ENCODE data around the gene PCDHGA11. TPM values are rescaled to one million over a fixed set of nuclear protein-coding genes. Genes with fewer than 3 reads are reported as not detected.
"Not testable (repeated sequence)": the region's sequence is repeated elsewhere in the genome, so short reads cannot be mapped to it uniquely, and the experiment has no call there.

The PCDHGA11 gene
- polyA plus RNA-seq, 1 donor: 1.4 TPM

DNA sequence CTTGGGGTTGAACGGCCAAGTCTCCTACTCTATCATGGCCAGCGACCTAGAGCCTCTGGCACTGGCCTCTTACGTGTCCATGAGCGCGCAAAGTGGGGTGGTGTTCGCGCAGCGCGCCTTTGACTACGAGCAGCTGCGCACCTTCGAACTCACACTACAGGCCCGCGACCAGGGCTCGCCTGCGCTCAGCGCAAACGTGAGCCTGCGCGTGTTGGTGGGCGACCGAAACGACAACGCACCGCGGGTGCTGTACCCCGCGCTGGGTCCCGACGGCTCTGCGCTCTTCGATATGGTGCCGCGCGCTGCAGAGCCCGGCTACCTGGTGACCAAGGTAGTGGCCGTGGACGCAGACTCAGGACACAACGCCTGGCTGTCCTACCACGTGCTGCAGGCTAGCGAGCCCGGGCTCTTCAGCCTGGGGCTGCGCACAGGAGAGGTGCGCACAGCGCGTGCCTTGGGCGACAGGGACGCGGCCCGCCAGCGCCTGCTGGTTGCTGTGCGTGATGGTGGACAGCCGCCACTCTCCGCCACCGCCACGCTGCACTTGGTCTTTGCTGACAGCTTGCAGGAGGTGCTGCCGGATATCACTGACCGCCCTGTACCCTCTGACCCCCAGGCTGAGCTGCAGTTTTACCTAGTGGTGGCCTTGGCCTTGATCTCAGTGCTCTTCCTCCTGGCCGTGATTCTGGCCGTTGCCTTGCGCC lies 21.1 kb upstream of the PCDHGA11 start:
- Histone ChIP-seq H3K36me3 (ENCODE audit: control insufficient read depth, insufficient read depth, low read length) (no peaks in the 10 kb centered on the region), H3K4me3 (ENCODE audit: low read length) (no peak overlapping the region), H3K27me3 (ENCODE audit: control insufficient read depth, insufficient read depth, low read length) (peaks cover 49% of the 10 kb centered on the region), H3K9me3 (ENCODE audit: control insufficient read depth, low read depth, low read length) (peaks cover 46% of the 10 kb centered on the region), H3K27ac (ENCODE audit: low read length) (no peak overlapping the region), H3K4me1 (ENCODE audit: control insufficient read depth, insufficient read depth, low read length) (no peaks in the 10 kb centered on the region)
- WGBS (ENCODE audit: insufficient coverage, low lambda C conversion rate): no CpG with 5 or more reads among the region's 61 CpGs
- no peak for DNase-seq

DNA sequence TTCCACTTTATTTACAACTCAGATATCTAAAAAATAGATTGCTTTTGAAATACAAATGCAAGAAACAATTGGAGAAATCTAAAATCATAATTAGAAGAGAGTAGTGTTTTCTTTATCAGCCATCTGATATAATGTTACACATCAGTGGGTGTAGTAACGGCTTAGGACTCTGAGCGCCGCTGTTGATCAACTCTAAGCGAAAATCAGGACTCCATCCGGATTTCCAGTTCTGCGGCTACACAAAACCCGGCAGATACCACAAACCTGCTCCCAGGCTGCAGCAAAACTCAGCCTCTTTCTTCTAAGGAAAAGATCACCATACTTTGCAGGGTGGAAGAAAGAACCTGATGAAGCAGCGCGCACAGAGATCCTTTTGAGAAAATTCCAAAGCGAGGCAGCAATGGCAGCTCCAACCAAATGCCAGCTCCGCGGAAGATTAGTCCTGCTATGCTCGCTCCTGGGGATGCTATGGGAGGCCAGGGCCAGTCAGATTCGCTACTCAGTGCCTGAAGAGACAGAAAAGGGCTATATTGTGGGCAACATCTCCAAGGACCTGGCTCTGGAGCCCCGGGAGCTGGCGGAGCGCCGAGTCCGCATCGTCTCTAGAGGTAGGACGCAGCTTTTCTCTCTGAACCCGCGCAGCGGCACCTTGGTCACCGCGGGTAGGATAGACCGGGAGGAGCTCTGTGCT lies 18.2 kb upstream of the PCDHGA11 start, which contains the start of gene PCDHGA9:
Gene PCDHGA9 (plus strand): TSS at position 226 of the 691 bp plus-strand sequence. CDS start 175 bp downstream, at position 401.
- H3K9me3 ChIP-seq (ENCODE audit: control insufficient read depth, low read depth, low read length): peaks cover 41% of the 10 kb centered on the region
- no peaks in the 10 kb centered on the region for H3K4me1 ChIP-seq (ENCODE audit: control insufficient read depth, insufficient read depth, low read length)
- no peak within 1 kb of the TSS for H3K4me3 ChIP-seq (ENCODE audit: low read length)
- no peak within 1 kb of the TSS for H3K27ac ChIP-seq (ENCODE audit: low read length)
- peaks cover 53% of the 10 kb centered on the region for H3K27me3 ChIP-seq (ENCODE audit: control insufficient read depth, insufficient read depth, low read length)
- DNase-seq: no peak
- WGBS (ENCODE audit: insufficient coverage, low lambda C conversion rate): no CpG with 5 or more reads among the region's 27 CpGs
- no peaks in the 10 kb centered on the region for H3K36me3 ChIP-seq (ENCODE audit: control insufficient read depth, insufficient read depth, low read length)

DNA sequence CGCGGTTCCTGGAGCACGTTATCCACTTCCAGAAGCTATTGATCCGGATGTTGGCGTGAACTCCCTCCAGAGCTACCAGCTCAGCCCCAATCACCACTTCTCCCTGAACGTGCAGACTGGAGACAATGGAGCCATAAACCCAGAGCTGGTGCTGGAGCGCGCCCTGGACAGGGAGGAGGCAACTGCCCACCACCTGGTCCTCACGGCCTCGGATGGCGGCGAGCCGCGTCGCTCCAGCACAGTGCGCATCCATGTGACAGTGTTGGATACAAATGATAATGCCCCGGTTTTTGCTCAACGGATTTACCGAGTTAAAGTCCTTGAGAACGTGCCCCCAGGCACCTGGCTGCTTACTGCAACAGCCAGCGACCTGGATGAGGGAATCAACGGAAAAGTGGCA lies 17.5 kb upstream of the PCDHGA11 start:
- H3K36me3 ChIP-seq (ENCODE audit: control insufficient read depth, insufficient read depth, low read length): no peaks in the 10 kb centered on the region
- H3K9me3 ChIP-seq (ENCODE audit: control insufficient read depth, low read depth, low read length): peaks cover 44% of the 10 kb centered on the region
- H3K27ac ChIP-seq (ENCODE audit: low read length): no peak overlapping the region
- peaks cover 57% of the 10 kb centered on the region for H3K27me3 ChIP-seq (ENCODE audit: control insufficient read depth, insufficient read depth, low read length)
- no peaks in the 10 kb centered on the region for H3K4me1 ChIP-seq (ENCODE audit: control insufficient read depth, insufficient read depth, low read length)
- H3K4me3 ChIP-seq (ENCODE audit: low read length): no peak overlapping the region
- no CpG with 5 or more reads among the region's 22 CpGs for WGBS (ENCODE audit: insufficient coverage, low lambda C conversion rate)
- no peak for DNase-seq

DNA sequence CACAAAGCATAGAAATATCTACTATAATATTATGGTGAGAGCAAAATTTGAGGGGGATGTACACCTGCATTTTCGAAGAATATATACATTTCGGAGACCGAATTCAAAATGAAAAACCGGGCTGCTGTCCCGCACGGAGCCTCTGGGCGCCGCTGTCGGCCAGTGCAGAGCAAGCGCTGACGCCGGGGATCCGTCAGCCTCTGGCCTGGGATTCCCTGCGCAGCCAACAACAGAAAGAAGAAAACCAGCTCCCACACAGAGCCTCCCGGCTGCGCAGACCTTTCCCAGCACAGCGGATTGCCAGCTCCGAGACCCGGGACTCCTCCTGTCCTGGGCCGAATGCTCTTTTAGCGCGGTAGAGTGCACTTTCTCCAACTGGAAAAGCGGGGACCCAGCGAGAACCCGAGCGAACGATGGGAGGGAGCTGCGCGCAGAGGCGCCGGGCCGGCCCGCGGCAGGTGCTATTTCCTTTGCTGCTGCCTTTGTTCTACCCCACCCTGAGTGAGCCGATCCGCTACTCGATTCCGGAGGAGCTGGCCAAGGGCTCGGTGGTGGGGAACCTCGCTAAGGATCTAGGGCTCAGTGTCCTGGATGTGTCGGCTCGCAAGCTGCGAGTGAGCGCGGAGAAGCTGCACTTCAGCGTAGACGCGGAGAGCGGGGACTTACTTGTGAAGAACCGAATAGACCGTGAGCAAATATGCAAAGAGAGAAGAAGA lies 12.9 kb upstream of the PCDHGA11 start, which contains the start of gene PCDHGB6:
Gene PCDHGB6 (plus strand): TSS at position 232 of the 716 bp plus-strand sequence. CDS start 182 bp downstream, at position 414.
- H3K27ac ChIP-seq (ENCODE audit: low read length); H3K4me1 ChIP-seq (ENCODE audit: control insufficient read depth, insufficient read depth, low read length); H3K36me3 ChIP-seq (ENCODE audit: control insufficient read depth, insufficient read depth, low read length): not testable (repeated sequence)
- Histone ChIP-seq H3K27me3 (ENCODE audit: control insufficient read depth, insufficient read depth, low read length) (peaks cover 65% of the 10 kb centered on the region), H3K4me3 (ENCODE audit: low read length) (peak within 1 kb of the TSS; percentile 27), H3K9me3 (ENCODE audit: control insufficient read depth, low read depth, low read length) (peaks cover 49% of the 10 kb centered on the region)
- peak in 1 of 2 donors; percentile 52 for DNase-seq
- 17% methylated on average over 1 of the region's 51 CpGs for WGBS (ENCODE audit: insufficient coverage, low lambda C conversion rate)

DNA sequence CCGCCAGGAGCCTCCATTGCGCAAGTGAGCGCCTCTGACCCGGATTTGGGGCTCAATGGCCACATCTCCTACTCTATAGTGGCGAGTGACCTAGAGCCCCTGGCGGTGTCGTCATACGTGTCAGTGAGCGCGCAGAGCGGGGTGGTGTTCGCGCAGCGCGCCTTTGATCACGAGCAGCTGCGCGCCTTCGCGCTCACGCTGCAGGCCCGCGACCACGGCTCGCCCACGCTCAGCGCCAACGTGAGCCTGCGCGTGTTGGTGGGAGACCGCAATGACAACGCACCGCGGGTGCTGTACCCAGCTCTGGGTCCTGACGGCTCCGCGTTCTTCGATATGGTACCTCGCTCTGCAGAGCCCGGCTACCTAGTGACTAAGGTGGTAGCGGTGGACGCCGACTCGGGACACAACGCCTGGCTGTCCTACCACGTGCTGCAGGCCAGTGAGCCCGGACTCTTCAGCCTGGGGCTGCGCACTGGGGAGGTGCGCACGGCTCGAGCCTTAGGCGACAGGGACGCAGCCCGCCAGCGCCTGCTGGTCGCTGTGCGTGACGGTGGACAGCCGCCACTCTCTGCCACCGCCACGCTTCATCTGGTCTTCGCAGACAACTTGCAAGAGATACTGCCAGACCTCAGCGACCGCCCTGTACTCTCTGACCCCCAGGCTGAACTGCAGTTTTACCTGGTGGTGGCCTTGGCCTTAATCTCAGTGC lies 11.1 kb upstream of the PCDHGA11 start:
- H3K9me3 ChIP-seq (ENCODE audit: control insufficient read depth, low read depth, low read length): peaks cover 45% of the 10 kb centered on the region
- H3K27ac ChIP-seq (ENCODE audit: low read length): no peak overlapping the region
- no peak overlapping the region for H3K4me3 ChIP-seq (ENCODE audit: low read length)
- no CpG with 5 or more reads among the region's 64 CpGs for WGBS (ENCODE audit: insufficient coverage, low lambda C conversion rate)
- no peaks in the 10 kb centered on the region for H3K36me3 ChIP-seq (ENCODE audit: control insufficient read depth, insufficient read depth, low read length)
- DNase-seq: no peak
- no peaks in the 10 kb centered on the region for H3K4me1 ChIP-seq (ENCODE audit: control insufficient read depth, insufficient read depth, low read length)
- H3K27me3 ChIP-seq (ENCODE audit: control insufficient read depth, insufficient read depth, low read length): peaks cover 63% of the 10 kb centered on the region

DNA sequence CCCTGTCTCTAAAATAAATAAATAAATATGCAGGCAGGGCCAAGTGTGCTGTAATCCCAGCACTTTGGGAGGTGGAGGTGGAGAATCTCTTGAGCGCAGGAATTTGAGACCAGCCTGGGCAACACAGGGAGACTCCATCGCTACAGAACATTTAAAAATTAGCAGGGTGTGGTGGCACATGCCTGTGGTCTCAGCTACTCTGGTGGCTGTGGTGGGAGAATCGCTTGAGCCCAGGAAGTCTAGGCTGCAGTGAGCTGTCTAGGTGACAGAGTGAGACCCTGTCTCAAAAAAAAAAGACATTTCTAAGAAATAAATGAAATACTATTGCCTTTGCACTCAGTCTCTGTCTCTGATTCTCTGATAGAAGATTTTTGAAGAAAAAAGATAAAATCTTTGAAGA lies 9.3 kb upstream of the PCDHGA11 start:
- Histone ChIP-seq H3K4me3 (ENCODE audit: low read length) (no peak overlapping the region), H3K27ac (ENCODE audit: low read length) (no peak overlapping the region), H3K27me3 (ENCODE audit: control insufficient read depth, insufficient read depth, low read length) (peaks cover 66% of the 10 kb centered on the region), H3K4me1 (ENCODE audit: control insufficient read depth, insufficient read depth, low read length) (no peaks in the 10 kb centered on the region), H3K36me3 (ENCODE audit: control insufficient read depth, insufficient read depth, low read length) (no peaks in the 10 kb centered on the region), H3K9me3 (ENCODE audit: control insufficient read depth, low read depth, low read length) (peaks cover 50% of the 10 kb centered on the region)
- DNase-seq: no peak
- 70% methylated on average over 2 of the region's 3 CpGs for WGBS (ENCODE audit: insufficient coverage, low lambda C conversion rate)

DNA sequence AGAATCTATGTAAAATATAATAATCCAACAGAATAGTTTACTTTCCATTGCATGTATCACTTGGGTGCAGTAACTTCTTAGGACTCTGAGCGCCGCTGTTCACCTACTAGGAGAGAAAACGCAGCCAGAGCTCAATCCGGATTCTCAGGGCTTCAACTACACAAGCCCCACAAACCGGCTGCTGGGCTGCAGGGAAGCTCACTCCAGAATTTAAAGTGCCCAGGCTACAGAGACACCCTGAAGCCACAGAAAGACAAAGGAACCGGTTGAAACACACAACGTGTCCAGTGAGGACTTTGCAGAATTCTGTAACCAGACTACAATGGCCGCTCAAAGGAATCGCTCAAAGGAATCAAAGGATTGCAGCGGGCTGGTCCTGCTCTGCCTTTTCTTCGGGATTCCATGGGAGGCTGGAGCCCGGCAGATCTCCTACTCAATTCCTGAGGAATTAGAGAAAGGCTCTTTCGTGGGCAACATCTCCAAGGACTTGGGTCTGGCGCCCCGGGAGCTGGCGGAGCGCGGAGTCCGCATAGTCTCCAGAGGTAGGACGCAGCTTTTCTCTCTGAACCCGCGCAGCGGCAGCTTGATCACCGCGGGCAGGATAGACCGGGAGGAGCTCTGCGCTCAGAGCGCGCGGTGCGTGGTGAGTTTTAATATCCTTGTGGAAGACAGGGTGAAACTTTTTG lies 7.9 kb upstream of the PCDHGA11 start, which contains the start of gene PCDHGA10:
Gene PCDHGA10 (plus strand): TSS at position 134 of the 686 bp plus-strand sequence. CDS start 189 bp downstream, at position 323.
- peaks cover 52% of the 10 kb centered on the region for H3K9me3 ChIP-seq (ENCODE audit: control insufficient read depth, low read depth, low read length)
- DNase-seq: peak in 1 of 2 donors; percentile 69

DNA sequence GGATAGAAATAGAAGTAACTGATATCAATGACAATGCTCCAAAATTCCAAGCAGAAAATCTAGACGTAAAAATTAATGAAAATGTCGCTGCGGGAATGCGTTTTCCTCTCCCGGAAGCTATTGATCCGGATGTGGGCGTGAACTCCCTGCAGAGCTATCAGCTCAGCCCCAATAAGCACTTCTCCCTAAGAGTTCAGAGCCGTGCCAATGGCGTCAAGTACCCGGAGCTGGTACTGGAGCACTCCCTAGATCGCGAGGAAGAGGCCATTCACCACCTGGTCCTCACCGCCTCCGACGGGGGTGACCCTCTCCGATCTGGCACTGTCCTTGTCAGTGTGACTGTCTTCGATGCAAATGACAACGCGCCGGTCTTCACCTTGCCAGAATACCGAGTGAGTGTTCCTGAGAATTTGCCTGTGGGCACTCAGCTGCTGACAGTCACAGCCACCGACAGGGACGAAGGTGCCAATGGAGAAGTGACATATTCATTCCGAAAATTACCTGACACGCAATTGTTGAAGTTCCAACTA lies 7.2 kb upstream of the PCDHGA11 start:
- Histone ChIP-seq H3K4me1 (ENCODE audit: control insufficient read depth, insufficient read depth, low read length) (no peaks in the 10 kb centered on the region), H3K4me3 (ENCODE audit: low read length) (peak overlapping the region; percentile 51), H3K36me3 (ENCODE audit: control insufficient read depth, insufficient read depth, low read length) (no peaks in the 10 kb centered on the region), H3K27me3 (ENCODE audit: control insufficient read depth, insufficient read depth, low read length) (peaks cover 69% of the 10 kb centered on the region), H3K9me3 (ENCODE audit: control insufficient read depth, low read depth, low read length) (peaks cover 52% of the 10 kb centered on the region), H3K27ac (ENCODE audit: low read length) (no peak overlapping the region)
- WGBS (ENCODE audit: insufficient coverage, low lambda C conversion rate): no CpG with 5 or more reads among the region's 25 CpGs
- DNase-seq: peak in 1 of 2 donors; percentile 22

More for the DNA sequence above, 7.9 kb upstream of the PCDHGA11 start, which contains the start of gene PCDHGA10:
- Histone ChIP-seq H3K4me1 (ENCODE audit: control insufficient read depth, insufficient read depth, low read length) (no peaks in the 10 kb centered on the region), H3K27me3 (ENCODE audit: control insufficient read depth, insufficient read depth, low read length) (peaks cover 68% of the 10 kb centered on the region), H3K27ac (ENCODE audit: low read length) (no peak within 1 kb of the TSS), H3K4me3 (ENCODE audit: low read length) (peak within 1 kb of the TSS; percentile 51), H3K36me3 (ENCODE audit: control insufficient read depth, insufficient read depth, low read length) (no peaks in the 10 kb centered on the region)
- WGBS (ENCODE audit: insufficient coverage, low lambda C conversion rate): no CpG with 5 or more reads among the region's 31 CpGs

DNA sequence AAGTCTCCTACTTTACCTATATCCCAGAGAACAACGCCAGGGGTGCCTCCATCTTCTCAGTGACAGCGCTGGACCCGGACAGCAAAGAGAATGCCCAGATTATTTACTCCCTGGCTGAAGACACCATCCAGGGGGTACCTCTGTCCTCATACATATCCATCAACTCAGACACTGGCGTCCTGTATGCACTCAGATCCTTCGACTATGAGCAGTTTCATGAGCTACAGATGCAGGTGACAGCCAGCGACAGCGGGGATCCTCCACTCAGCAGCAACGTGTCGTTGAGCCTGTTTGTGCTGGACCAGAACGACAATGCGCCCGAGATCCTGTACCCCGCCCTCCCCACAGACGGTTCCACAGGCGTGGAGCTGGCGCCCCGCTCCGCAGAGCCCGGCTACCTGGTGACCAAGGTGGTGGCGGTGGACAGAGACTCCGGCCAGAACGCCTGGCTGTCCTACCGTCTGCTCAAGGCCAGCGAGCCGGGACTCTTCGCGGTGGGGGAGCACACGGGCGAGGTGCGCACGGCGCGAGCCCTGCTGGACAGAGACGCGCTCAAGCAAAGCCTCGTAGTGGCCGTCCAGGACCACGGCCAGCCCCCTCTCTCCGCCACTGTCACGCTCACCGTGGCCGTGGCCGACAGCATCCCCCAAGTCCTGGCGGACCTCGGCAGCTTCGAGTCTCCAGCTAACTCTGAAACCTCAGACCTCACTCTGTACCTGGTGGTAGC lies 6.1 kb upstream of the PCDHGA11 start:
- H3K36me3 ChIP-seq (ENCODE audit: control insufficient read depth, insufficient read depth, low read length); H3K4me1 ChIP-seq (ENCODE audit: control insufficient read depth, insufficient read depth, low read length); H3K27ac ChIP-seq (ENCODE audit: low read length); DNase-seq; H3K4me3 ChIP-seq (ENCODE audit: low read length): not testable (repeated sequence)
- peaks cover 51% of the 10 kb centered on the region for H3K9me3 ChIP-seq (ENCODE audit: control insufficient read depth, low read depth, low read length)
- H3K27me3 ChIP-seq (ENCODE audit: control insufficient read depth, insufficient read depth, low read length): peaks cover 69% of the 10 kb centered on the region
- no CpG with 5 or more reads among the region's 46 CpGs for WGBS (ENCODE audit: insufficient coverage, low lambda C conversion rate)
